Mucosa of rectum (tissue), 2 donors: ENCODE results near the gene FHIT.

Source experiments
- H3K27ac ChIP-seq, 2 donors: one replicate each; pipeline ENCODE4 v1.7.0; 2013; ENCODE audit warnings: inconsistent platforms in 2 of 2, low read depth in 2 of 2, low read length in 2 of 2
- H3K27me3 ChIP-seq, 2 donors: one replicate each; pipeline ENCODE4 v1.7.0; 2013; ENCODE audit warnings: low read length in 2 of 2; ENCODE audit not compliant: control insufficient read depth in 2 of 2, insufficient read depth in 2 of 2
- H3K36me3 ChIP-seq, 2 donors: one replicate each; pipeline ENCODE4 v1.7.0; 2013; ENCODE audit warnings: low read length in 2 of 2; ENCODE audit not compliant: control insufficient read depth in 2 of 2, insufficient read depth in 2 of 2
- H3K4me1 ChIP-seq, 2 donors: one replicate each; pipeline ENCODE4 v1.7.0; 2013; ENCODE audit warnings: low read length in 2 of 2, mild to moderate bottlenecking in 1 of 2; ENCODE audit not compliant: control insufficient read depth in 2 of 2, insufficient read depth in 2 of 2
- H3K4me3 ChIP-seq, 2 donors: one replicate each; pipeline ENCODE4 v1.7.0; 2013; ENCODE audit warnings: low read length in 2 of 2
- H3K9ac ChIP-seq, 2 donors: one replicate each; pipeline ENCODE4 v1.7.0; 2013; ENCODE audit warnings: low read length in 2 of 2, low read depth in 1 of 2, mild to moderate bottlenecking in 1 of 2
- H3K9me3 ChIP-seq, 2 donors: one replicate each; pipeline ENCODE4 v1.7.0; 2013; ENCODE audit warnings: low read length in 2 of 2; ENCODE audit not compliant: control insufficient read depth in 2 of 2
- donor health status: healthy.
- donor health status: Normal muscosa, but diverticular disease.

Gene FHIT

DNA sequence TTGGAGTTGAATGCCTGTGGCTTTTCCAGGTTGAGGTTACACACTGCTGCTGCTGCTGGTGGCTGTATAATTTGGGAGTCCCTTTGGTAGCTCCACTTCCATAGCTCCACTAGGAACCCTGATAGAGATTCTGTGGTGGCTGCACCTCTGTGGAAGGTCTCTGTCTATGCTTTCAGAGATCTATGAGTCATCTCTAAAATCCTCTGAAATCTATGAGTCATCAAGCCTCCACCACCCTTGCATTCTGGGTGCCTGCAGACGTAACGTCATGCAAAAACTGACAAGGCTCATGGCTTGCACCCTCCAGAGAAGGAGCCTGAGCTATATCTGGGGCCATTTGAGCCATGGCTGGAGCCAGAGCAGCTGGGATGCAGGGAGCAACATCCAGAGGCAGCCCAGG lies 1164.4 kb downstream of the FHIT start:
- Histone ChIP-seq H3K36me3 (no peaks in the 10 kb centered on the region), H3K9ac (no peak overlapping the region), H3K27me3 (no peaks in the 10 kb centered on the region), H3K4me3 (no peak overlapping the region), H3K27ac (no peak overlapping the region), H3K4me1 (no peaks in the 10 kb centered on the region), H3K9me3 (no peaks in the 10 kb centered on the region)

DNA sequence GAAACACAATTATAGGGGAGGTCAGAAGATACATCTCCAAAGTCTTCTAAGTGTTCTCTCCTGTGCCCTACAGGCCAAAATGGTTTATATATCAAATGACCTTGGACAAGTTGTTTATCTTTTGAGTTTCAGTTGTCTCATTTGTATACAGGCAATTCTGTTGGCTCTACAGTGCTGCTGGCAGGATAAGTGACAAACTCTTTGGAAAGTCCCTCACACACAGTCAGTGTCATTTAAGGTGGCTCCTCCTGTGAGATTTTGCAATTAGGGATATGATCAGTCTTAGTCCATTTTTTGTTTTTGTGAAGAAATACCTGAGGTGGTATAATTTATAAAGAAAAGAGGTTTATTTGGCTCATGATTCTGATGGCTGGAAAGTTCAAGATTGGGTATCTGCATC lies 1165.6 kb downstream of the FHIT start:
- Histone ChIP-seq H3K9ac (no peak overlapping the region), H3K27ac (no peak overlapping the region), H3K36me3 (no peaks in the 10 kb centered on the region), H3K9me3 (no peaks in the 10 kb centered on the region), H3K4me3 (no peak overlapping the region), H3K27me3 (no peaks in the 10 kb centered on the region), H3K4me1 (no peaks in the 10 kb centered on the region)

GRCh38 chr3:60081381-60082095 lies 1169.7 kb downstream of the FHIT start:
- Histone ChIP-seq H3K36me3 (no peaks in the 10 kb centered on the region), H3K9me3 (no peaks in the 10 kb centered on the region), H3K27me3 (no peaks in the 10 kb centered on the region), H3K4me3 (no peak overlapping the region), H3K4me1 (no peaks in the 10 kb centered on the region), H3K9ac (no peak overlapping the region), H3K27ac (no peak overlapping the region)

- H3K4me3 ChIP-seq = no peak overlapping the region
- H3K27me3 ChIP-seq = no peaks in the 10 kb centered on the region
- no peak overlapping the region for H3K9ac ChIP-seq
- H3K36me3 ChIP-seq = no peaks in the 10 kb centered on the region
- no peaks in the 10 kb centered on the region for H3K4me1 ChIP-seq
- no peaks in the 10 kb centered on the region for H3K9me3 ChIP-seq
- no peak overlapping the region for H3K27ac ChIP-seq
Observed at GRCh38 chr3:60080648-60081047, 1170.6 kb downstream of the FHIT start.

DNA sequence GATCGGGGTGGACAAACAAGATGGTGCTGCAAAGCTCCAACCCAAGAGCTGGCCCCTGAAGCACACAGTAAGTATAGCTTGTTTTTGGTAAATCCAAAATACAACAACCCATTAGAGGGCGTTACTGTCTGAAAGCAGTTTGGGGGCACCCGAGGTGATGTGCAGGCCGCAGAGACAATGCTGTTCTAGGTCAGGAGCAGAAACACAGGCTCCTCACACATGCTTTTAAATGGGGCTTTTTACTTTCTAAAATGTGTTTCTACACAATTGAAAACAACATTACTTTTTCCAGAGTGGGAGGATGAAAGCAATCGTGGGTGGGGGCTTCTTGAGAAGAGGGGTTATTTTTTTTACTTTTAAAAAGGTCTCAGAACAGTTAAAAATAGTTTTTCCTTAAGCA lies 1172.2 kb downstream of the FHIT start:
- Histone ChIP-seq H3K4me3 (no peak overlapping the region), H3K9ac (no peak overlapping the region), H3K9me3 (no peaks in the 10 kb centered on the region), H3K4me1 (no peaks in the 10 kb centered on the region), H3K36me3 (no peaks in the 10 kb centered on the region), H3K27ac (no peak overlapping the region), H3K27me3 (no peaks in the 10 kb centered on the region)

DNA sequence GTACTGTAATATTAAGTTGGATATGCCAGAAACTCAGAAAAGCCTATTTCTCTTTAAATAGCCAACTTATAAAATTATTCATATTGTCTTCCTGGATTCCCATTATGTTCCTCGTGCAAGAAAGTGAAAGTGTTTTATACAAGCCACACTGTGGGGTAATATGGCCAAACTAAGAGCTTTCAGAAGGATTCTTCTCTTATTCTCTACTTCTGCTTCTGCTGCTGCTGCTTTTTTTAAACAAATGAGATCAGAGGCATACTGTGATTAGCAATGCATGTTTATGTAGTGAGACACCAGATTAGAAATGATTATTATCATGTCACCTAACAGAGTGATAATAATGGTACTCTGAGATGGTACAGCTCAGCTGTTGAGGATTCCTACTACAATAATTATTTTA lies 1174.9 kb downstream of the FHIT start:
- Histone ChIP-seq H3K36me3 (no peaks in the 10 kb centered on the region), H3K4me1 (no peaks in the 10 kb centered on the region), H3K9ac (no peak overlapping the region), H3K27me3 (no peaks in the 10 kb centered on the region), H3K4me3 (no peak overlapping the region), H3K27ac (no peak overlapping the region), H3K9me3 (no peaks in the 10 kb centered on the region)

GRCh38 chr3:60073942-60074341 lies 1177.3 kb downstream of the FHIT start:
- H3K27ac ChIP-seq = no peak overlapping the region
- H3K27me3 ChIP-seq = no peaks in the 10 kb centered on the region
- no peaks in the 10 kb centered on the region for H3K36me3 ChIP-seq
- no peak overlapping the region for H3K9ac ChIP-seq
- no peak overlapping the region for H3K4me3 ChIP-seq
- no peaks in the 10 kb centered on the region for H3K9me3 ChIP-seq
- H3K4me1 ChIP-seq = no peaks in the 10 kb centered on the region

DNA sequence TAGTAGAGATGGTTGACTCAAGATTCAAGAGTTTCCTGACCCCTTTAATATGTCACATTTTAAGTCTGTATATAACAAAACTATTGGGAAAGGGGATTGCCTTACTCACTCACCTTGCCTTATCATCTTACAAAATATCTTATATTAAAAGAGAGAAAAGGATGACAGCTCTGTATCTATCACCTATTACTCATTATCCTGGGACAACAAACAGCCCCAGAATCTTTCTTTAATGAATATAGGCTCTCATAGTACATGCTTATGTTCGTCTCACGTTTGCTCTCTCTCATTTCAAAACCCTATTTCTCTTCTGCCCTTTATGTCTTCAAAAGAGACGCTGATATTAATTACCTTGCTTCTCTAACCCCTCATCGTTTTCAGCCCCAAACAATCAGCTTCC lies 1178.0 kb downstream of the FHIT start:
- H3K9ac ChIP-seq = no peak overlapping the region
- no peaks in the 10 kb centered on the region for H3K36me3 ChIP-seq
- no peaks in the 10 kb centered on the region for H3K4me1 ChIP-seq
- no peaks in the 10 kb centered on the region for H3K27me3 ChIP-seq
- no peak overlapping the region for H3K4me3 ChIP-seq
- H3K9me3 ChIP-seq = no peaks in the 10 kb centered on the region
- no peak overlapping the region for H3K27ac ChIP-seq

DNA sequence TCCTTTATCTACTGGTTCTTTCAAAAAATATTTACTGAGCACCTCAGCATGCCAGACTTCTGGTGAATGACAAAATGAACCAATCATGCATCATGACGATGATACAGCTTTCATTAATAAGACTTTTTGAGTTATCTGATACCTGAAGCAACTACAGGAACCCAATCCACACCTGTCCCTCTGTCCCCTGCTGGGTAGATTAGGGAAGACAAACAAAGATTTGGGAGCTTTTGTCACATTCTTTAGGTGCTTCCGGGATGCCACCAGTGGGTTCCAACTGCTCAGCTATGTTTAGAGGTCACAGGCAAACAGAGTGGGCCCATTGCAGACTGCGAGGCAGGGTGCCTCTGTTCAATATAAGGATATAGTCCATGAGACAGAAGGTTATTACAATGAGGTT lies 1180.9 kb downstream of the FHIT start:
- no peaks in the 10 kb centered on the region for H3K4me1 ChIP-seq
- no peaks in the 10 kb centered on the region for H3K27me3 ChIP-seq
- H3K9ac ChIP-seq = no peak overlapping the region

GRCh38 chr3:60065227-60065868 lies 1185.9 kb downstream of the FHIT start:
- Histone ChIP-seq H3K4me3 (no peak overlapping the region), H3K4me1 (no peaks in the 10 kb centered on the region), H3K9ac (no peak overlapping the region), H3K36me3 (no peaks in the 10 kb centered on the region), H3K27me3 (no peaks in the 10 kb centered on the region), H3K27ac (no peak overlapping the region), H3K9me3 (no peaks in the 10 kb centered on the region)

More for the DNA sequence above, 1180.9 kb downstream of the FHIT start:
- H3K36me3 ChIP-seq = no peaks in the 10 kb centered on the region
- no peak overlapping the region for H3K27ac ChIP-seq
- H3K4me3 ChIP-seq = no peak overlapping the region
- no peaks in the 10 kb centered on the region for H3K9me3 ChIP-seq
